HEK293 (cell line): Measurements from ENCODE around the gene PEX10.
A peak's percentile ranks its signal among the peaks of the same experiment; 100 is the strongest.

Source experiments
- CTCF ChIA-PET: fragments of 350-600 bp; formaldehyde crosslinking; extraction: SDS; loops from one replicate; lab custom pipeline; 2021; ENCODE audit warnings: antibody characterized with exemption; lab: Yijun Ruan, JAX
- POLR2A ChIA-PET: fragments of 300-600 bp; formaldehyde crosslinking; extraction: SDS; loops from one replicate; lab custom pipeline; 2020; ENCODE audit warnings: antibody characterized with exemption, inconsistent platforms; lab: Yijun Ruan, JAX
- H3K27ac ChIP-seq: fragments of 200-500 bp; sonication (Bioruptor generic); 2 replicates; pipeline ENCODE4 v1.5.1; 2014; ENCODE audit warnings: low read depth, low read length, control low read depth, inconsistent platforms; ENCODE audit errors: extremely low read depth
- H3K36me3 ChIP-seq, 2 experiments: fragments of 200-500 bp in 1 of 2; sonication (Bioruptor generic) in 1 of 2; 1 replicate in 1 of 2; 2 replicates in 1 of 2; pipeline ENCODE4 v1.5.1; 2014 to 2017; ENCODE audit warnings: inconsistent platforms in 2 of 2, low read length in 2 of 2; ENCODE audit not compliant: control insufficient read depth in 2 of 2, insufficient read depth in 1 of 2
- H3K4me1 ChIP-seq: fragments of 200-500 bp; sonication (Bioruptor generic); 2 replicates; pipeline ENCODE4 v1.5.1; 2014; ENCODE audit warnings: mild to moderate bottlenecking, low read length, inconsistent platforms; ENCODE audit not compliant: control insufficient read depth, insufficient read depth
- H3K4me3 ChIP-seq: 2 replicates; pipeline ENCODE4 v1.5.1; 2011; ENCODE audit warnings: low read depth, mild to moderate bottlenecking, control low read depth, low read length, moderate library complexity
- H3K9me3 ChIP-seq: fragments of 200-500 bp; sonication (Bioruptor generic); 2 replicates; pipeline ENCODE4 v1.5.1; 2014; ENCODE audit warnings: low read depth, low read length, inconsistent platforms; ENCODE audit not compliant: control insufficient read depth, insufficient read depth
- HOXA7 ChIP-seq: sonication (generic); formaldehyde crosslinking; IDR thresholded peaks from 2 replicates; pipeline ENCODE4 v1.8.1; 2022; ENCODE audit warnings: missing genetic modification reagents, borderline replicate concordance
- HOXC10 ChIP-seq: sonication (generic); formaldehyde crosslinking; IDR thresholded peaks from 2 replicates; pipeline ENCODE4 v1.8.1; 2023; ENCODE audit warnings: mild to moderate bottlenecking, missing genetic modification reagents
- MZF1 ChIP-seq: fragments of 450-650 bp; formaldehyde crosslinking; IDR thresholded peaks from 2 replicates; pipeline ENCODE4 v1.5.1; 2017; ENCODE audit warnings: missing biosample characterization, missing genetic modification characterization, borderline replicate concordance
- SCRT1 ChIP-seq: fragments of 450-650 bp; formaldehyde crosslinking; IDR thresholded peaks from 2 replicates; pipeline ENCODE4 v1.5.1; 2016; ENCODE audit warnings: missing biosample characterization, missing genetic modification characterization, borderline replicate concordance
- SCRT2 ChIP-seq: fragments of 450-650 bp; formaldehyde crosslinking; IDR thresholded peaks from 2 replicates; pipeline ENCODE4 v1.5.1; 2016; ENCODE audit warnings: missing biosample characterization, missing genetic modification characterization
- ZEB2 ChIP-seq: fragments of 450-650 bp; formaldehyde crosslinking; IDR thresholded peaks from 2 replicates; pipeline ENCODE4 v1.5.1; 2016; ENCODE audit warnings: missing biosample characterization, missing genetic modification characterization
- ZFHX2 ChIP-seq: fragments of 450-650 bp; formaldehyde crosslinking; conservative IDR thresholded peaks from 2 replicates; pipeline ENCODE4 v1.5.1; 2016; ENCODE audit warnings: missing biosample characterization, missing genetic modification characterization
- ZNF16 ChIP-seq: fragments of 450-650 bp; formaldehyde crosslinking; IDR thresholded peaks from 2 replicates; pipeline ENCODE4 v1.5.1; 2016; ENCODE audit warnings: low read depth, missing biosample characterization, missing genetic modification characterization
- ZNF391 ChIP-seq: fragments of 450-650 bp; formaldehyde crosslinking; IDR thresholded peaks from 2 replicates; pipeline ENCODE4 v1.5.1; 2016; ENCODE audit warnings: low read depth, missing biosample characterization, missing genetic modification characterization, borderline replicate concordance
- ZNF416 ChIP-seq: fragments of 450-650 bp; formaldehyde crosslinking; IDR thresholded peaks from 2 replicates; pipeline ENCODE4 v1.5.1; 2016; ENCODE audit warnings: missing biosample characterization, missing genetic modification characterization
- ZNF510 ChIP-seq: fragments of 450-650 bp; formaldehyde crosslinking; IDR thresholded peaks from 2 replicates; pipeline ENCODE4 v1.5.1; 2018; ENCODE audit warnings: mild to moderate bottlenecking, missing genetic modification characterization, missing biosample characterization; ENCODE audit not compliant: insufficient replicate concordance
- ZNF600 ChIP-seq: fragments of 450-650 bp; formaldehyde crosslinking; IDR thresholded peaks from 2 replicates; pipeline ENCODE4 v1.5.1; 2016; ENCODE audit warnings: missing biosample characterization, missing genetic modification characterization
- ZNF660 ChIP-seq: fragments of 450-650 bp; IDR thresholded peaks from 2 replicates; pipeline ENCODE4 v1.5.1; 2018; ENCODE audit warnings: missing biosample characterization, mild to moderate bottlenecking, missing genetic modification characterization
- ZNF707 ChIP-seq: fragments of 450-650 bp; formaldehyde crosslinking; IDR thresholded peaks from 2 replicates; pipeline ENCODE4 v1.5.1; 2016; ENCODE audit warnings: missing biosample characterization, missing genetic modification characterization
- TF ChIP-seq, protein P1 (sequence below): fragments of 450-650 bp; formaldehyde crosslinking; IDR thresholded peaks from 2 replicates; pipeline ENCODE4 v1.5.1; 2017; ENCODE audit warnings: missing biosample characterization, missing genetic modification characterization
- TF ChIP-seq, protein P2 (sequence below): fragments of 450-650 bp; formaldehyde crosslinking; IDR thresholded peaks from 2 replicates; pipeline ENCODE4 v1.5.1; 2016; ENCODE audit warnings: missing biosample characterization, missing genetic modification characterization, borderline replicate concordance
- TF ChIP-seq, protein P3 (sequence below): fragments of 450-650 bp; formaldehyde crosslinking; optimal IDR thresholded peaks from 2 replicates; pipeline ENCODE3; 2016; ENCODE audit warnings: missing biosample characterization, mild to moderate bottlenecking, missing genetic modification characterization

The PEX10 gene

DNA sequence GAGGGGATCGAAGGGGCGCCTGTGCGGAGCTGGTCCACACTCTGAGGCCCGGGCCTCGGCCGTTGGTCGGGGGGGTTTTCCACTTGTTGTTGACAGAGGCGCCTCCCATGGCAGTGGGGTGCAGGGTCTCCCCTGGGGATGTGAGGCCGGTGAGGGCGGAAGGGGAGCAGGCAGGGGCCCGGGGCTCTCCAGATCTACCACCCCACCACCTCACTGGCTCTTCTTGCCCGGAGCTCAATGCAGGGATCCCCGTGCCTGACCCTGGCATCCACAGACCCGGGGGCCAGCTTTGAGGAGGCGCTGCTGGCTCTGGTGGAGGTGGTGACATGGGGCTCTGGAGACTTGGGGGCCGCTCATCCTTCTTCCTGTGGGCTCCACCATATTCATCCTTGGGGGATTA, 7.1 kb upstream of the PEX10 start:
- H3K36me3 ChIP-seq, result no peaks in the 10 kb centered on the region
- POLR2A ChIA-PET, result no interaction called here
- no peaks in the 10 kb centered on the region for H3K4me1 ChIP-seq
- H3K27ac ChIP-seq, result no peak overlapping the region
- CTCF ChIA-PET, result interaction anchor here (1.3 kb wide), 1 partner anchor 128 kb away, joined by 5 read pairs; no protein-coding TSS in a partner anchor
- no peaks in the 10 kb centered on the region for H3K9me3 ChIP-seq
- TF ChIP-seq ZNF416 (tag by site-specific recombination) (no peak), ZNF660 (tag by site-specific recombination) (no peak)
- TF ChIP-seq, all 188 proteins: peak for 0
- no peak overlapping the region for H3K4me3 ChIP-seq

DNA sequence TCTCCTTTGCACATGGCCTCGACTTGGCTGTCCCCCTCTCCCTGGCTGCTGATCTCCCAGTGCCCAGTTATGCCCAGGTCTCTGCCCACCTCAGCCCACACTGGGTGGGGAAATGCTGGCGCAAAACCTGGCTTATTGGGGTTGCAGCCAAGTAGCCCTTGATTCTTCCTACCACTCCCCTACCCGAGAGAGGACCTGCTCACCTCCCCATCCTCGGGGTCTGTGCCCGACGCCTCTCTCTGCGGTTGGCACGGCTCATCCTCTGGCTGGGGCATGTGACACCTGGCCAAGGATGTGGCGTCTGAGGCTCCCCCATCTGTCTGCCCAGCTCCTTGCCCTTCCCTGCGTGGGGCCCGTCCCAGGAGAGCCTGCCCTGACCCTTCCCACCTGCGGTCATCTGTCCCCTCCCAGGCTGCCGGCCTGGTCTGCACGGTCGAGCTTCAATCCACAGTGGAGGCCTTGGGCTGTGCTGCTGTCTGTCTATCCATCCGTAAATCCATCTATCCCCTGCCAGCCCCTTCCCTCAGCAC, 6.5 kb upstream of the PEX10 start:
- no peaks in the 10 kb centered on the region for H3K36me3 ChIP-seq
- no peaks in the 10 kb centered on the region for H3K9me3 ChIP-seq
- H3K27ac ChIP-seq, result no peak overlapping the region
- no peaks in the 10 kb centered on the region for H3K4me1 ChIP-seq
- no peak overlapping the region for H3K4me3 ChIP-seq
- CTCF ChIA-PET, result interaction anchor here (1.4 kb wide), 2 partner anchors 11 to 129 kb away, joined by 3 to 7 read pairs; no protein-coding TSS in a partner anchor
- POLR2A ChIA-PET, result no interaction called here
- TF ChIP-seq ZFHX2 (tag by site-specific recombination), result 0 out of 2 replicates have a peak, but pooled peaks have one; percentile 1
- TF ChIP-seq ZNF510 (tag by site-specific recombination), result no peak

DNA sequence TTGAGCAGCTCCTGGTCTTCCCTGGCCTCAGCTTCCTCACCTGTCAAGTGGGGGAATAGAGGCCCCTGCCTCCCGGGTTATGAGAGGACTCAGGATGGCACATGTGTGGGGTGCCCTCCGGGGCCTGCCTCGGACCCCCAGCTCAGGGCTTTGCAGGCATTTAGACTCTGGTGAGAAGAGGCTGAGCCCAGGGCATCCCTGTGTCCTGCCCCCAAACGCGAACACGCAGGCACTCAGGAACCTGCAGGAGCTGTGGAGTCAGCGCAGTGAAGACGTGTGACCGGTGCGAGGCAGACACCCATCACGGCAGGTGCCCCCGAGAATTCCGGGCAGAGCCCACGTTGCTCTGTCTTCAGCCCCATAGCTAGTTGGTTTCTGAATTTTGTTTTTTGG, 5.5 kb upstream of the PEX10 start:
- Histone ChIP-seq H3K4me1 (no peaks in the 10 kb centered on the region), H3K27ac (no peak overlapping the region), H3K9me3 (no peaks in the 10 kb centered on the region), H3K36me3 (no peaks in the 10 kb centered on the region), H3K4me3 (no peak overlapping the region)
- TF ChIP-seq, protein P1, sequence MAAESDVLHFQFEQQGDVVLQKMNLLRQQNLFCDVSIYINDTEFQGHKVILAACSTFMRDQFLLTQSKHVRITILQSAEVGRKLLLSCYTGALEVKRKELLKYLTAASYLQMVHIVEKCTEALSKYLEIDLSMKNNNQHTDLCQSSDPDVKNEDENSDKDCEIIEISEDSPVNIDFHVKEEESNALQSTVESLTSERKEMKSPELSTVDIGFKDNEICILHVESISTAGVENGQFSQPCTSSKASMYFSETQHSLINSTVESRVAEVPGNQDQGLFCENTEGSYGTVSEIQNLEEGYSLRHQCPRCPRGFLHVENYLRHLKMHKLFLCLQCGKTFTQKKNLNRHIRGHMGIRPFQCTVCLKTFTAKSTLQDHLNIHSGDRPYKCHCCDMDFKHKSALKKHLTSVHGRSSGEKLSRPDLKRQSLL (tag by site-specific recombination), result no peak
- ChIA-PET POLR2A (no interaction called here), CTCF (interaction anchor here (1.4 kb wide), 2 partner anchors 12 to 130 kb away, joined by 3 to 7 read pairs; no protein-coding TSS in a partner anchor)

DNA sequence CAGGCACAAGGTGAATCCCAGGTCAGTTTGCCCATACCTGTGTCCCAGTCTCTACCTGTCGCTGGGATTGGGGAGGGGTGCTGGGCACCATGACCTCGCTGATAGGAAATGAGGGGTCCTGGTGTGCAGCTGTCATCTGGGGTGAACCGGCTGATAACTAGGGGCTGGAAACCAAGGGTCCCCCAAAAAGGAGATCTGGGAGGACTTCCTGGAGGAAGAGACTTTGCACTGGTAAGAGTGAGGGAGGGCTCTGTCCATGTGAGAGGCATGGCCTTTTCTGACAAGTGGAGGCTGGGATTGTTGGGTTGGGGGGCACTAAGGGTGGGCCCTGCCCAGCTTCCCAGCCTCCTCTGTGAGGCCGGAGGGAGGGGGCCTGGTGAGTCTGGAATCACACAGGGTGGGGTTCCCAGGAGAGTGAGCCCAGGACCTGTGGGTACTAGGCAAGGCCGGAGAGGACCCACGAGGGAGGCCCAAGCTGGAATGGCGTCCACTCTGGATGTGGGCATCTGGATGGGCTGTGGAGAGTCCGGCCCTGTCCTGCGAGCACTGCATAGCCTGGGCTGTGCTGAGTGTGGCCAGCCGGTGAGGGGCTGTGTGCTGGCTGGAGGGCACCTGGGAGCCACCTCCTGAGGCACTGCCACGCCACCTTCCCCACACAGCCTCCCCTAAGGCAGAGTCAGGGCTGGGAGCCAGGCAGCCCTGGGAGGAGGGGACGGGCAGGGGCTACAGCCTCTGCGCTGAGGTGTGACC, 4.9 kb upstream of the PEX10 start:
- H3K4me1 ChIP-seq, result no peaks in the 10 kb centered on the region
- ChIA-PET POLR2A (no interaction called here), CTCF (interaction anchor here (1.4 kb wide), 2 partner anchors 13 to 131 kb away, joined by 3 to 7 read pairs; no protein-coding TSS in a partner anchor)
- H3K4me3 ChIP-seq, result no peak overlapping the region
- TF ChIP-seq SCRT1 (0 out of 2 replicates have a peak, but pooled peaks have one; percentile 23), ZNF391 (tag by site-specific recombination) (no peak), ZFHX2 (tag by site-specific recombination) (no peak), MZF1 (no peak), ZEB2 (no peak), HOXC10 (CRISPR knock-in tag) (no peak), ZNF600 (no peak), SCRT2 (tag by site-specific recombination) (peak; percentile 81), ZNF707 (tag by site-specific recombination) (no peak), HOXA7 (CRISPR knock-in tag) (no peak), ZNF16 (no peak)
- TF ChIP-seq, protein P2, sequence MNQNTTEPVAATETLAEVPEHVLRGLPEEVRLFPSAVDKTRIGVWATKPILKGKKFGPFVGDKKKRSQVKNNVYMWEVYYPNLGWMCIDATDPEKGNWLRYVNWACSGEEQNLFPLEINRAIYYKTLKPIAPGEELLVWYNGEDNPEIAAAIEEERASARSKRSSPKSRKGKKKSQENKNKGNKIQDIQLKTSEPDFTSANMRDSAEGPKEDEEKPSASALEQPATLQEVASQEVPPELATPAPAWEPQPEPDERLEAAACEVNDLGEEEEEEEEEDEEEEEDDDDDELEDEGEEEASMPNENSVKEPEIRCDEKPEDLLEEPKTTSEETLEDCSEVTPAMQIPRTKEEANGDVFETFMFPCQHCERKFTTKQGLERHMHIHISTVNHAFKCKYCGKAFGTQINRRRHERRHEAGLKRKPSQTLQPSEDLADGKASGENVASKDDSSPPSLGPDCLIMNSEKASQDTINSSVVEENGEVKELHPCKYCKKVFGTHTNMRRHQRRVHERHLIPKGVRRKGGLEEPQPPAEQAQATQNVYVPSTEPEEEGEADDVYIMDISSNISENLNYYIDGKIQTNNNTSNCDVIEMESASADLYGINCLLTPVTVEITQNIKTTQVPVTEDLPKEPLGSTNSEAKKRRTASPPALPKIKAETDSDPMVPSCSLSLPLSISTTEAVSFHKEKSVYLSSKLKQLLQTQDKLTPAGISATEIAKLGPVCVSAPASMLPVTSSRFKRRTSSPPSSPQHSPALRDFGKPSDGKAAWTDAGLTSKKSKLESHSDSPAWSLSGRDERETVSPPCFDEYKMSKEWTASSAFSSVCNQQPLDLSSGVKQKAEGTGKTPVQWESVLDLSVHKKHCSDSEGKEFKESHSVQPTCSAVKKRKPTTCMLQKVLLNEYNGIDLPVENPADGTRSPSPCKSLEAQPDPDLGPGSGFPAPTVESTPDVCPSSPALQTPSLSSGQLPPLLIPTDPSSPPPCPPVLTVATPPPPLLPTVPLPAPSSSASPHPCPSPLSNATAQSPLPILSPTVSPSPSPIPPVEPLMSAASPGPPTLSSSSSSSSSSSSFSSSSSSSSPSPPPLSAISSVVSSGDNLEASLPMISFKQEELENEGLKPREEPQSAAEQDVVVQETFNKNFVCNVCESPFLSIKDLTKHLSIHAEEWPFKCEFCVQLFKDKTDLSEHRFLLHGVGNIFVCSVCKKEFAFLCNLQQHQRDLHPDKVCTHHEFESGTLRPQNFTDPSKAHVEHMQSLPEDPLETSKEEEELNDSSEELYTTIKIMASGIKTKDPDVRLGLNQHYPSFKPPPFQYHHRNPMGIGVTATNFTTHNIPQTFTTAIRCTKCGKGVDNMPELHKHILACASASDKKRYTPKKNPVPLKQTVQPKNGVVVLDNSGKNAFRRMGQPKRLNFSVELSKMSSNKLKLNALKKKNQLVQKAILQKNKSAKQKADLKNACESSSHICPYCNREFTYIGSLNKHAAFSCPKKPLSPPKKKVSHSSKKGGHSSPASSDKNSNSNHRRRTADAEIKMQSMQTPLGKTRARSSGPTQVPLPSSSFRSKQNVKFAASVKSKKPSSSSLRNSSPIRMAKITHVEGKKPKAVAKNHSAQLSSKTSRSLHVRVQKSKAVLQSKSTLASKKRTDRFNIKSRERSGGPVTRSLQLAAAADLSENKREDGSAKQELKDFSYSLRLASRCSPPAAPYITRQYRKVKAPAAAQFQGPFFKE (tag by site-specific recombination), result no peak
- TF ChIP-seq, protein P3, sequence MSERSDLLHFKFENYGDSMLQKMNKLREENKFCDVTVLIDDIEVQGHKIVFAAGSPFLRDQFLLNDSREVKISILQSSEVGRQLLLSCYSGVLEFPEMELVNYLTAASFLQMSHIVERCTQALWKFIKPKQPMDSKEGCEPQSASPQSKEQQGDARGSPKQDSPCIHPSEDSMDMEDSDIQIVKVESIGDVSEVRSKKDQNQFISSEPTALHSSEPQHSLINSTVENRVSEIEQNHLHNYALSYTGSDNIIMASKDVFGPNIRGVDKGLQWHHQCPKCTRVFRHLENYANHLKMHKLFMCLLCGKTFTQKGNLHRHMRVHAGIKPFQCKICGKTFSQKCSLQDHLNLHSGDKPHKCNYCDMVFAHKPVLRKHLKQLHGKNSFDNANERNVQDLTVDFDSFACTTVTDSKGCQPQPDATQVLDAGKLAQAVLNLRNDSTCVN, result no peak
- no peaks in the 10 kb centered on the region for H3K9me3 ChIP-seq
- H3K27ac ChIP-seq, result no peak overlapping the region
- no peaks in the 10 kb centered on the region for H3K36me3 ChIP-seq
